ENCODE data around the gene C9orf50.

- TF ChIP-seq CTCF (IDR thresholded peaks at IDR 0.05) (no peak), EZH2 (IDR thresholded peaks at IDR 0.05; ENCODE audit: borderline replicate concordance, insufficient read depth, low read depth, low read length, poor library complexity, severe bottlenecking) (no peak)
Observed at GRCh38 chr9:129623331-129623730, 2.4 kb upstream of the C9orf50 start.

Data from B cell (primary cell).